ENCODE measurements around the gene STOML2. TPM values are rescaled to one million over a fixed set of nuclear protein-coding genes. Genes with fewer than 3 reads are reported as not detected.
A peak's percentile ranks its signal among the peaks of the same experiment; 100 is the strongest.

STOML2 gene
- total RNA-seq, 2 experiments from 2014 or later: 162 TPM

DNA sequence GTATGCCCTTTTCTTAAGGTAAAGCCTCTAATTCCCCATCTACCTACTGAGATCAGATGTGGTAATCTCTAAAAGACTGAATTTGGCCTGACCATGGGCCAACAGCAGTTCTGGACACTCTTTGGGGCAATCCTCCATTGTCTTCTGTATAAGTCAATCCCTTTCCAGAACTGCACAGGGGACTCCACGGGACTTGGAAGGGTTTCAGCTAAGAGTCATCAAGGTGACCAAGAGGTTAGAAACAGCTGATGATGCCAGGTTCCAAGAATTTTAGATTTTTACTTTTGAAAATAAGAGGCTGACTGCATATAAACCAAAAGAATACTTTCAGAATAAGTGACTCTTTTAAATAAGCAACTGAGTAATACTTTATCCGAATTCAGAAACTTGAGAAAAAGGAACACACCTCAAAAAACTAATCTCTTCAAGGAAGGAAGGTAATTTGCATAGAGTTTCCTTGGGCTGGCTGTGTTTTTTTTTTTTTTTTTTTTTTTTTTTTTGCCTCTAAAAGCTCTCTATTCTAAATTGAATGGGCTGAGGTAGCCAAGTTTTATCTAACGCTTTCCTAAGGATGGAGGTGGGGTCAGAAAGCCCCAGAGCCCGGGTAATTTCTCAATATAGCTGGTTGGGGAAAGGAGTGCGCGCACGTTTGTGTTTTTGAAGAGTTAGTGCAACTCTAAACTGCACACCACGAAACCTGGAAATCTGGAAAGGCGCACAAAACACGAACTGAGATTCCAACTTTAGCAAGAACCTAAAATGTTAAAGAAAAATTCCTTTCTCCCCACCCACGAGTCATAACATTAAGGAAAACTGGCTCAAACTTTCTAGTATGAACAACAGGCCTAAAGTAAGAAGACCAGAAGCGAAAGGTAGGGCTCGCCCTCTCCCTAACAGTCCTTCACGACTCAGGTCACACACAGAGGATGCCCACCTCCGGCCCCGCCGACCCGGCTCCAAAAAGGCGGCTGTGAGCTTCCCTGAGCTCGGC is 31.8 kb downstream of the STOML2 start:
- POLR2A ChIA-PET: interaction anchor here (0.9 to 2.9 kb wide), 15 partner anchors 9 to 548 kb away, joined by 3 to 37 read pairs (median 5); partner anchors contain the start of genes ATOSB, DNAJB5, FANCG and PIGO
- Mint-ChIP-seq H3K4me1 (ENCODE audit: low read depth) (peaks cover 59% of the 10 kb centered on the region), H3K36me3 (peaks cover 66% of the 10 kb centered on the region), H3K27ac (peak overlapping the region; percentile 99), H3K27me3 (peaks cover 2% of the 10 kb centered on the region), H3K4me3 (peak overlapping the region; percentile 92), H3K9me3 (no peaks in the 10 kb centered on the region)
- intact Hi-C loops (cut with micrococcal nuclease): loop anchor here (2.0 to 10.0 kb wide), 3 partner anchors 188 to 664 kb away; partner anchors contain the start of genes CCDC107, CREB3, RMRP and TLN1
- peak; percentile 42 for DNase-seq
- CTCF ChIA-PET: interaction anchor here (0.5 to 3.6 kb wide), 9 partner anchors 9 to 533 kb away, joined by 3 to 36 read pairs (median 3); partner anchors contain the start of genes FANCG, PIGO and STOML2

DNA sequence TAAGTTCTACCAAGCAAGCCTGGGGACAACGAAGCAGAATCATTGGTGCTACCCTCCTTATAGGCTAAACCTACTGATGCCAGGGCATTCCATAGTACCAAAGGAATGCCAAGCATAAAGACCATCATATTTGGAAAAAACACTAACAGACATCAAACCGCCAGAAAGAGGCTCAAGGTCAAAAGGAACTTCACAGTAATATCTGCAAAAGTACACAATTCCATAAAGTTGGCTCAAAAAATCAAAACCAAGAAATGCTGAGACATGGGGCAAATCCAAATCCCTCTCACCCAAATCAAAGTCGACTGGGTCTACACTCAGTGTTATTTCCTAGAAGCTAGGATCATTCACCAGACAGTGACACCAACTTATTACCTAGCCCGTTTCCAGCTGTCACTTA is 33.9 kb downstream of the STOML2 start:
- Mint-ChIP-seq H3K9me3 (no peaks in the 10 kb centered on the region), H3K27me3 (peaks cover 2% of the 10 kb centered on the region), H3K4me3 (peak overlapping the region; percentile 55), H3K4me1 (ENCODE audit: low read depth) (peaks cover 58% of the 10 kb centered on the region), H3K36me3 (peaks cover 68% of the 10 kb centered on the region), H3K27ac (peak overlapping the region; percentile 51)
- ChIA-PET CTCF (interaction anchor here (1.4 to 2.1 kb wide), 2 partner anchors 18 to 27 kb away, joined by 3 to 5 read pairs; no protein-coding TSS in a partner anchor), POLR2A (no interaction called here)
- no peak for DNase-seq
- intact Hi-C loops (cut with micrococcal nuclease): no loop called here

DNA sequence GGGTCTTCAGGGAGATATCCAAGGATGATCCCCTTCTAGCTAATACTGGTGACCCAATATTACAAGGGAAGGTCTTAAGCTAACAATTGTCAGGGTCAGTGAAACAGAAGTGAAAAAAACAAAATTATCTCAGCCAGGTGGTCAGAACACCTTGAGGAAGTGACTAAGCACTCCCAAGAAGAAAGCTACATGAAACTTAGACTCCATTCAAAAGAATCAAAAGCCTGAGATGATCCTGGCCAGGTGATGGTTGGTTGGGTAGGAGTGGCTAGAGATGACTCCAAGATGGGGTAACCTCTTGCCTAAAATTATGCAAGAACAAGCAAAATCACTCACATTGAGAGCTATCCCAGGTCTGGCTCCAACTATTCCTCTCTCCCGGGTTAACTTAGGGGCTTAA is 35.9 kb downstream of the STOML2 start:
- ChIA-PET CTCF (interaction anchor here (0.5 to 1.6 kb wide), 4 partner anchors 12 to 167 kb away, joined by 4 to 9 read pairs (median 6); partner anchors contain the start of gene FANCG), POLR2A (interaction anchor here (1.0 kb wide), 1 partner anchor 28 kb away, joined by 3 read pairs; no protein-coding TSS in a partner anchor)
- intact Hi-C loops (cut with micrococcal nuclease): no loop called here
- H3K36me3 Mint-ChIP-seq: peaks cover 78% of the 10 kb centered on the region
- no peak overlapping the region for H3K4me3 Mint-ChIP-seq
- no peaks in the 10 kb centered on the region for H3K27me3 Mint-ChIP-seq
- H3K4me1 Mint-ChIP-seq (ENCODE audit: low read depth): peaks cover 43% of the 10 kb centered on the region
- no peaks in the 10 kb centered on the region for H3K9me3 Mint-ChIP-seq
- H3K27ac Mint-ChIP-seq: peak overlapping the region; percentile 46
- no peak for DNase-seq

DNA sequence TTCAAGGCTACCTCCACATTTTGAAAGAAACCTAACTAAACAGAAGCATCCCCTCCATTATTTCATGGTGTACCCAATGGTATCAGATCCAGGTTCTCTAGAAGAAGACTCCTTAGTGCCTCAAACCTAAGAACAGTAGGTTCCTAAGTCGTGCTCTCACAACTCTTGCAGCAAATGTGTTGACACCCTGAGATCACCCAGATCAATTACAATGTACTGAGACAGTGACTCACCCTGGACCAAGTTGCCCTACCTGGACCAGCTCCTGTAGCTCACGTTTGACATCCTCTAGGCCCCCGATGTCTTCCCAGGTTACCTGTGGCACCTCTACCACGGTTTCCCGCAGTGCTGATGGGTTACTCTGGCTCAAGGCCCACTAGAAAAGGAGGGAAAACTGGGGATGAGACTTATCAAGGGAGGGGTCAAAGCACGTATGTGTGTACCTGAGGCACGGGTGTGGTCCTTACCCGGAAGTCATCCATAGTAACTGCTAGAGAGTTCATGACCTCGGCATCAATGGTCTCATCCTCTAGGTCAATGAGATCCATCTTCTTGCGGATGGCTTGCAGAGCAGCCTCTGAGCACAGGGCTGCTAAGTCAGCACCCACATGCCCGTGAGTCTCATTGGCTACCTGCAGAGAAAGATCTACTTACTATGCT is 42.3 kb downstream of the STOML2 start:
- H3K27me3 Mint-ChIP-seq: no peaks in the 10 kb centered on the region
- no peaks in the 10 kb centered on the region for H3K9me3 Mint-ChIP-seq
- H3K36me3 Mint-ChIP-seq: peaks cover 90% of the 10 kb centered on the region
- no peak overlapping the region for H3K27ac Mint-ChIP-seq
- intact Hi-C loops (cut with micrococcal nuclease): no loop called here
- no peaks in the 10 kb centered on the region for H3K4me1 Mint-ChIP-seq (ENCODE audit: low read depth)
- ChIA-PET POLR2A (interaction anchor here (0.7 kb wide), 1 partner anchor 411 kb away, joined by 4 read pairs; no protein-coding TSS in a partner anchor), CTCF (interaction anchor here (1.3 kb wide), 1 partner anchor 9 kb away, joined by 4 read pairs; no protein-coding TSS in a partner anchor)
- no peak overlapping the region for H3K4me3 Mint-ChIP-seq
- no peak for DNase-seq

DNA sequence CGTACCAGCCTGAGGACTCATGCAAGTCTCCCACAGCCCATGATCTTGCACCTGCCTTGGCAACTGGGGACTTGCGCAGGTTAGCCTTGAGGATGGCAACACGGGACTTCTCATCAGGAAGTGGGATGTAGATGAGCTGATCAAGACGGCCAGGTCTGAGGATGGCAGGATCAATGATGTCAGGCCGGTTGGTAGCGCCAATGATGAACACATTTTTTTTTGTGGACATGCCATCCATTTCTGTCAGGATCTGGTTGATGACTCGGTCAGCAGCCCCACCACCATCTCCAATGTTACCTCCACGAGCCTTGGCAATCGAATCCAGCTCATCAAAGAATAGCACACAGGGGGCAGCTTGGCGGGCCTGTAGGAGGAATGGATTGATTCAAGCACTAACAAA is 43.5 kb downstream of the STOML2 start:
- Mint-ChIP-seq H3K4me3 (no peak overlapping the region), H3K36me3 (peaks cover 89% of the 10 kb centered on the region), H3K9me3 (no peaks in the 10 kb centered on the region), H3K27ac (no peak overlapping the region), H3K27me3 (no peaks in the 10 kb centered on the region), H3K4me1 (ENCODE audit: low read depth) (no peaks in the 10 kb centered on the region)
- intact Hi-C loops (cut with micrococcal nuclease): no loop called here
- POLR2A ChIA-PET: interaction anchor here (1.2 kb wide), 1 partner anchor 12 kb away, joined by 5 read pairs; no protein-coding TSS in a partner anchor
- CTCF ChIA-PET: interaction anchor here (1.3 kb wide), 1 partner anchor 8 kb away, joined by 4 read pairs; no protein-coding TSS in a partner anchor
- DNase-seq: no peak

DNA sequence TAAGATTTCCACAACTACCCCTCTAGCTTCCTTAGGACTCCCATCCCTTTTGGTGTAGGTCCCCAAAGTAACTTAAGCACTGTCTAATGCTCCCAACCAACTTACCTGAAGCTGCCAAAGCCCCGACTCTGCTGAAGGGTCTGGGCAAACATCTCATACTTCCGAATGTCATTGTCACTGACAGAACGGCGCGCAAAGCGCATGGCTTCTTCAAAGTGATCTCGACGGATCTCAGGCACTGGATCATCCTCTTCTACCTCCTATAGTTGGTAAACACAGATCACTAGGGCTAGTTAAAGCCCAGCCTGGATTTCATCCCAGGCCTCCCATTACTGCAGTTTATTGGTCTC is 45.7 kb downstream of the STOML2 start:
- ChIA-PET POLR2A (interaction anchor here (0.6 to 1.0 kb wide), 2 partner anchors 10 to 15 kb away, joined by 3 read pairs; partner anchors contain the start of gene VCP), CTCF (no interaction called here)
- no peak overlapping the region for H3K27ac Mint-ChIP-seq
- intact Hi-C loops (cut with micrococcal nuclease): no loop called here
- H3K36me3 Mint-ChIP-seq: peaks cover 83% of the 10 kb centered on the region
- no peak for DNase-seq
- no peaks in the 10 kb centered on the region for H3K27me3 Mint-ChIP-seq
- H3K4me1 Mint-ChIP-seq (ENCODE audit: low read depth): no peaks in the 10 kb centered on the region
- H3K9me3 Mint-ChIP-seq: no peaks in the 10 kb centered on the region
- H3K4me3 Mint-ChIP-seq: no peak overlapping the region

DNA sequence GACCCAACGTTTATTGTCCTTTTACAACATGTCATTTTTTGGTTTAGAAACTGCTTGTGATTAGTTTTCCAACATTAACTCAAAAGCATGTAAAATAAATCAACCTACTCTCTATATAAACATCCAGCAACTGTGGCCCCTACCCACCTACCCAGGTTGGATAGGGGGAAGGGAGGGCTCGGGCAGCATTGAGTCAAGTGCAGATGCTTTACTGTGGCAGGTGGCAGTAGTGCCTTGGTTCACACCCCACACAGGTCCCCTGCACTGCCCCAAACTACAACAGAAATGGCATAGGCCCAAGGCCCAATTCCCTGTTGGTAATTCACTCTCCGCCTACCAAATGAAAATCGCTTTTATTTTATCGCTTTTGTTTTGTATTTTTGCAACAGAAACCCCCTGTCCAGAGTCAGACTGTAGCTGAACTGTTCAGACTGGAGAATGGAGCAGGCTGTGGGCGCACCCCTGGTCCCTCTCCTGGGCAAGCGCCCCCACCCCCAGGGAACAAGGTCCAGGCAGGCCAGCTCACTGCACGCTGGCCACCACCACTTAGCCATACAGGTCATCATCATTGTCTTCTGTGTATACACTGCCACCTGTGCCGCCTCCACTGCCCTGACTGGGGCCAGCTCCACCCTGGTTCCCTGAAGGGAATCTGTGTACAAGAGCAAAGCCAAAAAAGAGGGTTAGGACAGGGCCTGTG is 46.2 kb downstream of the STOML2 start:
- Mint-ChIP-seq H3K9me3 (no peaks in the 10 kb centered on the region), H3K27me3 (no peaks in the 10 kb centered on the region), H3K4me1 (ENCODE audit: low read depth) (no peaks in the 10 kb centered on the region), H3K4me3 (no peak overlapping the region), H3K27ac (no peak overlapping the region), H3K36me3 (peaks cover 80% of the 10 kb centered on the region)
- intact Hi-C loops (cut with micrococcal nuclease): no loop called here
- POLR2A ChIA-PET: interaction anchor here (0.6 to 1.0 kb wide), 2 partner anchors 9 to 16 kb away, joined by 3 read pairs; partner anchors contain the start of gene VCP
- CTCF ChIA-PET: no interaction called here
- no peak for DNase-seq

DNA sequence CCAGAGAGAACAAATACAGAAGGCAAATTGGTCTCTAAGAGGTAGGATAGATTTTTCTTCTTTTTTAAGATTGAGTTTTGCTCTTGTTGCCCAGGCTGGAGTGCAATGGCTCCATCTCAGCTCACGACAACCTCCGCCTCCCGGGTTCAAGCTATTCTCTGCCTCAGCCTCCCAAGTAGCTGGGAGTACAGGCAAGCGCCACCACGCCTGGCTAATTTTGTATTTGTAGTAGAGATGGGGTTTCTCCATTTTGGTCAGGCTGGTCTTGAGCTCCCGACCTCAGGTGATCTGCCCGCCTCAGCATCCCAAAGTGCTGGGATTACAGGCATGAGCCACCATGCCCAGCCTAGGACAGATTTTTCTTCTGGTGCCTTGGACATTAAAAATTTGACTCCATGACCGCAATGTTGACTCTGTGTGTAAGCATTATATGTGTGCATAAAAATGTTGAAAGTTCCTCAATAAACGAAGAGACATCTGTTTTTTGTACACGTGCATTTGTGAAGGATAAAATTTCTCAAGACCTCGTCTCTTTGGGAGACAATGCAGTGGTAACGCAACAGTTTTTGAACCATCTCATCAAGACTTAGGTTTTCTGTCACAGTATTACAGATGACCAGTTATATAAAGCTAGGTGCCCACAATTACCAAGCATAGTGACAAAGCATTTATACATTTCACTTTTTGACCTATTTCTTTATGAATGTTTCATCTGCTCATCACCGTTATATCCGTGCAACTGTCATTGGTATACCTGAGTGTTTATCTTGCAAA is 47.9 kb downstream of the STOML2 start:
- ChIA-PET CTCF (no interaction called here), POLR2A (no interaction called here)
- Mint-ChIP-seq H3K9me3 (no peaks in the 10 kb centered on the region), H3K36me3 (peaks cover 70% of the 10 kb centered on the region), H3K4me3 (no peak overlapping the region), H3K27me3 (no peaks in the 10 kb centered on the region), H3K4me1 (ENCODE audit: low read depth) (no peaks in the 10 kb centered on the region), H3K27ac (no peak overlapping the region)
- intact Hi-C loops (cut with micrococcal nuclease): no loop called here
- no peak for DNase-seq

DNA sequence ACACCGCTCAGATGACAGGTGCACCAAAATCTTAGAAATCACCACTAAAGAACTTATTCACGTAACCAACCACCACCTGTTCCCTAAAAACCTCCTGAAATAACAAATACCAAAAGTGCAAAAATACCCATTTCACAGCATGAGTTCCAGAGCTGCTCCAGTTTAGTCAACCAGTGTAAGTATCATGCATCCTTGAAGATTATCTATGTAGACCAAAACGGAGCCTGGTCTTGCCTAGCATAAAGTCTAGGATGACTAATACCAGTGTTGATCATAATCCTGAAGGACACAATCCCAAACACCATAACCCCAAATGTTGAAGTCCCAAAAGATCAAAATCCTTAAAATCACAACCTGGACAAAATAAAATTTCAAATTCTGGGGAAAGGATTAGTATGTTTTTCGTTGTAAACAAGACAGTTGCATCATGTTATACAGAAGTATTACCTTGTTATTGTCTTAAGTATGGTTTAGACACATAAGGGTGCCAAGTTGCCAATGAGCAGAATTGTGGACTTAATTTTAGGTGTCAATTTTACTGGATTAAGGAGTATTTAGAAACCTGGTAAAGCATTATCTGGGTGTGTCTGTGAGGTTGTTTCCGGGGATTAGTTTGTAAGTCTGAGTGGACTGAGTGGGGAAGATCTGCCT is 48.6 kb downstream of the STOML2 start:
- H3K9me3 Mint-ChIP-seq: no peaks in the 10 kb centered on the region
- peaks cover 62% of the 10 kb centered on the region for H3K36me3 Mint-ChIP-seq
- H3K4me3 Mint-ChIP-seq: no peak overlapping the region
- intact Hi-C loops (cut with micrococcal nuclease): no loop called here
- no peaks in the 10 kb centered on the region for H3K27me3 Mint-ChIP-seq
- no peak overlapping the region for H3K27ac Mint-ChIP-seq
- no peaks in the 10 kb centered on the region for H3K4me1 Mint-ChIP-seq (ENCODE audit: low read depth)
- CTCF ChIA-PET: no interaction called here
- DNase-seq: no peak
- POLR2A ChIA-PET: no interaction called here

DNA sequence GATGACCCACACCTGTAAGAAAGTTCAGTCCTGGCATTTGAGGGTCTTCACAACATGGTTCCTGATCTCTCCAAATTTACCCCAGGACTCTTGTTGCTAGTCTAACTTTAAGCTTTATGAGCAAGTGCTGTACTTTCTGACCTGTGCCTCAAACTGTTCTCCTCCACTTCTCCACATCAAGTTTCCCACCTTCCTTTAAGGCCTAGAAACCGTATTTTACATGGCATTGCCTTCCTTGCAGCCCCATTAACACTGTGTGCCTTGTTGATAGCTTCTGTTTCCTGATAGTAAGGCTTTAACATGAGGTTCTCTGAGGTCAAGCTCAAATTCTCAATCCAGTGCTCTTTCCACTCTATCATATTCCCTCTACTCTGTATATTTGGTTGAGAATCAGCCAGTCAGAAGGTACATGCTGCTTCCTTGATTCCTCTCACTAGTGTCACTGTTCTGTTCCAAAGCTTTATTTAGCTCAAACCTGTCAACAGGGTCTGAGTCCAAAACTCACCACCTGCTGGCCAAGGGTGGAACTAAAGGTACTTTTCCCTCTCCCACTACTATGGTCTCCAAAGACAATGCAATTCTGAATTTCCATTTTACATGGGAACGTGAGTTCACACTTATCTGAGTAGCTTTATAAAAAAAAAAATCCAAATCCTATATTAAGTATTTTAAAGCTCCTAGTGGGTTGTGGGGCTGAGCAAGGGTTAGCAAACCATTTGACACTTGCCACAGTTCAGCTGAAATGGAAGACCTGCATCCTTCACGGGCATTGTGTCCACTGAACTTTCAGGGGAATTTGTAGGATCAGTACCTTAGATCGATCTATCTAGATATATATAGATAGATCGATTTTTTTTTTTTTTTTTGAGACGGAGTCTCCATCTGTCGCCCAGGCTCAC is 51.6 kb downstream of the STOML2 start:
- H3K36me3 Mint-ChIP-seq: peaks cover 41% of the 10 kb centered on the region
- no peak overlapping the region for H3K27ac Mint-ChIP-seq
- H3K4me1 Mint-ChIP-seq (ENCODE audit: low read depth): no peaks in the 10 kb centered on the region
- H3K27me3 Mint-ChIP-seq: no peaks in the 10 kb centered on the region
- ChIA-PET POLR2A (interaction anchor here (0.7 to 1.8 kb wide), 6 partner anchors 15 to 152 kb away, joined by 3 to 9 read pairs (median 4); partner anchors contain the start of genes PIGO, STOML2 and VCP), CTCF (interaction anchor here (0.6 to 4.0 kb wide), 33 partner anchors 8 to 445 kb away, joined by 3 to 71 read pairs (median 6); partner anchors contain the start of genes FANCG, PIGO, STOML2 and VCP)
- H3K4me3 Mint-ChIP-seq: no peak overlapping the region
- peak; percentile 63 for DNase-seq
- intact Hi-C loops (cut with micrococcal nuclease): loop anchor here (1.0 kb wide), 1 partner anchor 152 kb away; no protein-coding TSS in a partner anchor
- H3K9me3 Mint-ChIP-seq: no peaks in the 10 kb centered on the region

All from activated CD4-positive, alpha-beta memory T cell treated with anti-CD3 and anti-CD28 coated beads for 36 hours (primary cell).